Mesenchymal stem cell (in vitro differentiated cells and primary cell): ENCODE measurements around the gene SMG1.

ENCODE experiments used
- DNase-seq: peaks from one replicate; pipeline ENCODE4 v3.0.0-alpha.2; 2013
- H2AFZ ChIP-seq: one replicate; pipeline ENCODE4 v1.6.1; 2013; ENCODE audit warnings: low read depth, mild to moderate bottlenecking, control low read depth, inconsistent platforms, low read length, moderate library complexity
- H2AK5ac ChIP-seq: 2 replicates; pipeline ENCODE4 v1.6.1; 2013; ENCODE audit warnings: low read length, moderate library complexity, mild to moderate bottlenecking, inconsistent platforms; ENCODE audit not compliant: severe bottlenecking
- H2BK120ac ChIP-seq: one replicate; pipeline ENCODE4 v1.6.1; 2013; ENCODE audit warnings: low read depth, mild to moderate bottlenecking, inconsistent platforms, low read length, moderate library complexity
- H2BK12ac ChIP-seq, 2 experiments: one replicate each; pipeline ENCODE4 v1.6.1; 2013; ENCODE audit warnings: inconsistent platforms in 2 of 2, low read length in 2 of 2, mild to moderate bottlenecking in 2 of 2, moderate library complexity in 2 of 2, control low read depth in 1 of 2
- H2BK15ac ChIP-seq: one replicate; pipeline ENCODE4 v1.6.1; 2013; ENCODE audit warnings: mild to moderate bottlenecking, low read depth, inconsistent platforms; ENCODE audit not compliant: poor library complexity, severe bottlenecking
- H2BK5ac ChIP-seq: 2 replicates; pipeline ENCODE4 v1.6.1; 2013; ENCODE audit warnings: low read depth, mild to moderate bottlenecking, low read length, control low read depth, inconsistent platforms; ENCODE audit not compliant: poor library complexity, severe bottlenecking
- H3K14ac ChIP-seq, 2 experiments: one replicate each; pipeline ENCODE4 v1.6.1; 2013; ENCODE audit warnings: inconsistent platforms in 2 of 2, low read length in 2 of 2, control low read depth in 1 of 2, mild to moderate bottlenecking in 1 of 2, moderate library complexity in 1 of 2
- H3K18ac ChIP-seq, 2 experiments: one replicate each; pipeline ENCODE4 v1.6.1; 2013; ENCODE audit warnings: inconsistent platforms in 2 of 2, low read length in 2 of 2, control low read depth in 1 of 2, low read depth in 1 of 2, mild to moderate bottlenecking in 1 of 2
- H3K23ac ChIP-seq, 2 experiments: one replicate each; pipeline ENCODE4 v1.6.1; 2013; ENCODE audit warnings: inconsistent platforms in 2 of 2, low read length in 2 of 2, mild to moderate bottlenecking in 2 of 2, moderate library complexity in 2 of 2, control low read depth in 1 of 2
- H3K27ac ChIP-seq: 2 replicates; pipeline ENCODE4 v1.5.1; 2013; ENCODE audit warnings: mild to moderate bottlenecking, moderate library complexity, low read length, control low read depth, inconsistent platforms; ENCODE audit not compliant: poor library complexity, severe bottlenecking
- H3K27me3 ChIP-seq, 2 experiments: 2 replicates each; pipeline versions ENCODE4 v1.6.1 to v1.7.0; 2013; ENCODE audit warnings: low read length in 2 of 2, mild to moderate bottlenecking in 2 of 2, moderate library complexity in 2 of 2, control low read depth in 1 of 2, inconsistent platforms in 1 of 2; ENCODE audit not compliant: control insufficient read depth in 1 of 2, insufficient read depth in 1 of 2
- H3K36me3 ChIP-seq, 2 experiments: 2 replicates each; pipeline versions ENCODE4 v1.6.1 to v1.7.0; 2013; ENCODE audit warnings: low read length in 2 of 2, control low read depth in 1 of 2, inconsistent platforms in 1 of 2, low read depth in 1 of 2, mild to moderate bottlenecking in 1 of 2; ENCODE audit not compliant: insufficient read depth in 2 of 2, control insufficient read depth in 1 of 2
- H3K4ac ChIP-seq, 2 experiments: one replicate each; pipeline ENCODE4 v1.6.1; 2013; ENCODE audit warnings: inconsistent platforms in 2 of 2, low read length in 2 of 2, mild to moderate bottlenecking in 2 of 2, moderate library complexity in 2 of 2, control low read depth in 1 of 2, low read depth in 1 of 2
- H3K4me1 ChIP-seq: 2 replicates; pipeline ENCODE4 v1.6.1; 2013; ENCODE audit warnings: low read depth, low read length, control low read depth; ENCODE audit not compliant: control insufficient read depth, insufficient read depth
- H3K4me2 ChIP-seq: 2 replicates; pipeline ENCODE4 v1.6.1; 2013; ENCODE audit warnings: low read length, mild to moderate bottlenecking, inconsistent platforms; ENCODE audit not compliant: poor library complexity, severe bottlenecking
- H3K4me3 ChIP-seq, 2 experiments: 2 replicates each; pipeline versions ENCODE4 v1.5.1 to v1.7.0; 2013; ENCODE audit warnings: low read length in 2 of 2, mild to moderate bottlenecking in 2 of 2, control low read depth in 1 of 2, low read depth in 1 of 2; ENCODE audit not compliant: insufficient read depth in 1 of 2
- H3K79me1 ChIP-seq: replicated peaks from 2 replicates; pipeline ENCODE4 v1.6.1; 2013; ENCODE audit warnings: mild to moderate bottlenecking, control low read depth, low read length, inconsistent platforms; ENCODE audit not compliant: poor library complexity, severe bottlenecking
- H3K9ac ChIP-seq: 2 replicates; pipeline ENCODE4 v1.7.0; 2013; ENCODE audit warnings: mild to moderate bottlenecking, low read length, moderate library complexity
- H3K9me3 ChIP-seq: 2 replicates; pipeline ENCODE4 v1.7.0; 2013; ENCODE audit warnings: mild to moderate bottlenecking, low read length; ENCODE audit not compliant: control insufficient read depth
- H4K8ac ChIP-seq: one replicate; pipeline ENCODE4 v1.6.1; 2013; ENCODE audit warnings: inconsistent platforms, mild to moderate bottlenecking, low read length, moderate library complexity
- H4K91ac ChIP-seq: one replicate; pipeline ENCODE4 v1.6.1; 2013; ENCODE audit warnings: mild to moderate bottlenecking, low read length, inconsistent platforms
- WGBS: methylation state at CpG from one replicate; pipeline ENCODE4 v1.1.7; 2013; ENCODE audit warnings: mixed read lengths; 5-methylcytosine and 5-hydroxymethylcytosine counted together

The SMG1 gene

DNA sequence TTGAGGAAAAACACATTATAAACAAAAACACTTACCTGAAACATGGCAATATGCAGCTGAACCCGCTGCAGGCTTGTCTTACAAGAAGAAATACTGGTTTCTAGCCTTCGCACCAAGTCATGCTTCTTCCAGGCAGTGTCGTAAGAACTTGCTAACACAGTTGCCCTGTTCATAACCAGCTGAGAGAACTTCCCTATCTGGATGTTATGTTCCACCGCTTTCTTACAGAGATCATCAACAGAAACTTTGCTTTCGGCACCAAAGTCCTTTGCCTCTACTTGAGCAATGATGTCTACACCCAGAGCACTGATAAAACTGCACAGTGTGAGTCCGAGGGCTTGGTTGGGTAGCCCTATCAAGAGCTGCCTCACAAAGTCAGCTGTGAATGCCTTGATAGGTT lies 97.0 kb downstream of the SMG1 start:
- no peak overlapping the region for H2BK5ac ChIP-seq
- no peak overlapping the region for H3K27ac ChIP-seq
- no peak overlapping the region for H4K8ac ChIP-seq
- no peak overlapping the region for H3K9ac ChIP-seq
- no peak overlapping the region for H4K91ac ChIP-seq
- H3K9me3 ChIP-seq: no peaks in the 10 kb centered on the region
- peaks cover 13% of the 10 kb centered on the region for H3K79me1 ChIP-seq
- no peak overlapping the region for H2BK12ac ChIP-seq
- no peak overlapping the region for H3K18ac ChIP-seq
- H2AFZ ChIP-seq: no peak overlapping the region
- H2BK120ac ChIP-seq: no peak overlapping the region
- H3K27me3 ChIP-seq: no peaks in the 10 kb centered on the region
- no peak overlapping the region for H3K23ac ChIP-seq
- DNase-seq: no peak
- H3K4me1 ChIP-seq: no peaks in the 10 kb centered on the region
- H3K4ac ChIP-seq: no peak overlapping the region
- H3K4me3 ChIP-seq: no peak overlapping the region
- H2AK5ac ChIP-seq: no peak overlapping the region
- H3K14ac ChIP-seq: no peak overlapping the region
- WGBS: 99% methylated on average over 6 of the region's 6 CpGs
- H2BK15ac ChIP-seq: no peak overlapping the region
- no peak overlapping the region for H3K4me2 ChIP-seq
- peaks cover 24 to 68% of the 10 kb centered on the region in 2 experiments for H3K36me3 ChIP-seq

DNA sequence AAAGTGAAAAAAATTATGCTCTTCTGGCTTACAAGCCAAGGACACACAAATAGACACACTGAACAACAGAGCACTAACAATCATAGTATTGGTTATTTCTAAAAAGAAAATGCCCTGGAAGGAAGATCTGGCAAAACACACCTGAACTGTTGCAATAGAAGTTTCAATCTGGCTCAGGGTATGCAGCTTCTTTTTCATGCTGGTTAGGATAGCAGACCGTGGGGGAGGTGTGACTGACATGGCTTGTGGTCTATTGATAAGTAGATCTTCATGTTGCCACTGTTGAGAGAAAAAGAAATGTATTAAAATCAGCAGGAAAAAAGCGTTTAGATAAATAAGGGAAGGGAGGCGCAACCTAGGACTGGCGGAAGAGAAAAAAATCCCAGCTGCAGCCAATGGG lies 98.3 kb downstream of the SMG1 start:
- no peak overlapping the region for H3K27ac ChIP-seq
- H2BK15ac ChIP-seq: no peak overlapping the region
- H4K8ac ChIP-seq: no peak overlapping the region
- H3K9me3 ChIP-seq: no peaks in the 10 kb centered on the region
- no peak overlapping the region for H2AFZ ChIP-seq
- H3K27me3 ChIP-seq: no peaks in the 10 kb centered on the region
- no peak overlapping the region for H3K4me2 ChIP-seq
- H3K79me1 ChIP-seq: peaks cover 11% of the 10 kb centered on the region
- no peak overlapping the region for H3K4me3 ChIP-seq
- H3K9ac ChIP-seq: no peak overlapping the region
- no peak overlapping the region for H3K23ac ChIP-seq
- no peak overlapping the region for H2AK5ac ChIP-seq
- H2BK120ac ChIP-seq: no peak overlapping the region
- 91% methylated on average over 4 of the region's 4 CpGs for WGBS
- no peak overlapping the region for H2BK12ac ChIP-seq
- H3K4ac ChIP-seq: no peak overlapping the region
- no peaks in the 10 kb centered on the region for H3K4me1 ChIP-seq
- H4K91ac ChIP-seq: no peak overlapping the region
- no peak overlapping the region for H3K18ac ChIP-seq
- H3K36me3 ChIP-seq: peaks cover 21 to 54% of the 10 kb centered on the region in 2 experiments
- no peak overlapping the region for H3K14ac ChIP-seq
- DNase-seq: no peak
- no peak overlapping the region for H2BK5ac ChIP-seq

DNA sequence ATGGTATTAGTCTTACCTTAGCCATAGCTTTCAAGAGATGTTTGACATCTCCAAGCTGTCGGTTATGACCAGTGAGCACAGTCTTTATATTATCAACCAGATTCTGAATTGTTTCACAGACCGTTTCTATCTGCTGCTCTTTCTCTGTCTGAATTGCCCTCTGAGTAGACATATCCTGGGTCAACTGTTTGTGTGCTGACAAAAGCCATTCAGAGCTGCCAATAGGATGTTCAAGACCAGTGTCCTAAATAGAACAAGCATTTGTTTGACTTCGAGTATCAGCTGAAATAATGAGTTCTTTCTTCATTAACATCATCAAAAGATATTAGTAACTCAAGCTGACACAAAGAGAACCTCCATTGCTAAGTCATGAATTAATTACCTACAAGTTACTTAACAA lies 109.9 kb downstream of the SMG1 start:
- no peak overlapping the region for H4K91ac ChIP-seq
- peaks cover 29 to 77% of the 10 kb centered on the region in 2 experiments for H3K36me3 ChIP-seq
- no peak overlapping the region for H3K27ac ChIP-seq
- no peak overlapping the region for H4K8ac ChIP-seq
- no peak overlapping the region for H3K9ac ChIP-seq
- no peak overlapping the region for H2AFZ ChIP-seq
- H3K4me1 ChIP-seq: peaks cover 1% of the 10 kb centered on the region
- 93% methylated on average over 3 of the region's 3 CpGs for WGBS
- no peak overlapping the region for H2BK5ac ChIP-seq
- H3K4me2 ChIP-seq: no peak overlapping the region
- no peaks in the 10 kb centered on the region for H3K9me3 ChIP-seq
- H3K79me1 ChIP-seq: peaks cover 14% of the 10 kb centered on the region
- H3K4ac ChIP-seq: no peak overlapping the region
- no peak overlapping the region for H3K14ac ChIP-seq
- H3K27me3 ChIP-seq: no peaks in the 10 kb centered on the region
- no peak overlapping the region for H2BK120ac ChIP-seq
- H3K4me3 ChIP-seq: no peak overlapping the region
- no peak overlapping the region for H2BK15ac ChIP-seq
- H2AK5ac ChIP-seq: no peak overlapping the region
- H3K18ac ChIP-seq: no peak overlapping the region
- DNase-seq: no peak
- no peak overlapping the region for H3K23ac ChIP-seq
- no peak overlapping the region for H2BK12ac ChIP-seq

DNA sequence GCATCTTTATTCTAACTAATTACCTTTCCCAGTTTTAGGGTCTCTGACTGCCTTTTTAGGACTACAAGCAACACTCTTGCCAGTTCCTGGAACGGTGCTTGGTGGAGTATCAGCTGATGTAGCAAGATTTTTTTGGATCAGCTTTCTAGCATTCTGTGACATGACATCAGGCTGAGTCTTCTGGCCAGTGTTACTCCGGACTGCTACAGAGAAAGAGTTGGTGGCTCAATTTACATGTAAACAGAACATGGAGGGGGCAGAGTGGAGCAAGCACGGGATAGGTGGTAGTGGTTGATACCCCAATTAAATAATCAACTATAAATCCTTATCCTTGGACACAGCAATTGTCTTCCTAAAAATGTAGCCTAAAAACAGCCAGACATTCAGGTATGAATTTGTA lies 114.3 kb downstream of the SMG1 start:
- no peak overlapping the region for H2AK5ac ChIP-seq
- no peak overlapping the region for H2BK5ac ChIP-seq
- H3K9ac ChIP-seq: no peak overlapping the region
- no peak overlapping the region for H3K23ac ChIP-seq
- H3K4me2 ChIP-seq: no peak overlapping the region
- no peak overlapping the region for H2BK120ac ChIP-seq
- 96% methylated on average over 2 of the region's 3 CpGs for WGBS
- no peaks in the 10 kb centered on the region for H3K9me3 ChIP-seq
- DNase-seq: no peak
- H3K4ac ChIP-seq: no peak overlapping the region
- H3K4me3 ChIP-seq: no peak overlapping the region
- no peaks in the 10 kb centered on the region for H3K4me1 ChIP-seq
- H2AFZ ChIP-seq: no peak overlapping the region
- H2BK15ac ChIP-seq: no peak overlapping the region
- no peak overlapping the region for H2BK12ac ChIP-seq
- H3K79me1 ChIP-seq: peaks cover 11% of the 10 kb centered on the region
- H3K18ac ChIP-seq: no peak overlapping the region
- H3K14ac ChIP-seq: no peak overlapping the region
- no peak overlapping the region for H4K8ac ChIP-seq
- H3K36me3 ChIP-seq: peaks cover 23 to 84% of the 10 kb centered on the region in 2 experiments
- no peak overlapping the region for H3K27ac ChIP-seq
- H4K91ac ChIP-seq: no peak overlapping the region
- no peaks in the 10 kb centered on the region for H3K27me3 ChIP-seq
